22Rv1 (cell line): ENCODE results near the gene KY.

Experiments used
- ZFX ChIP-seq: fragments of 450-650 bp; IDR thresholded peaks from 2 replicates; pipeline ENCODE4 v1.6.1; 2017; ENCODE audit warnings: antibody characterized with exemption, borderline replicate concordance
- TF ChIP-seq, protein P1 (sequence below): fragments of 450-650 bp; IDR thresholded peaks from 2 replicates; pipeline ENCODE4 v1.5.1; 2017; ENCODE audit warnings: mild to moderate bottlenecking

DNA sequence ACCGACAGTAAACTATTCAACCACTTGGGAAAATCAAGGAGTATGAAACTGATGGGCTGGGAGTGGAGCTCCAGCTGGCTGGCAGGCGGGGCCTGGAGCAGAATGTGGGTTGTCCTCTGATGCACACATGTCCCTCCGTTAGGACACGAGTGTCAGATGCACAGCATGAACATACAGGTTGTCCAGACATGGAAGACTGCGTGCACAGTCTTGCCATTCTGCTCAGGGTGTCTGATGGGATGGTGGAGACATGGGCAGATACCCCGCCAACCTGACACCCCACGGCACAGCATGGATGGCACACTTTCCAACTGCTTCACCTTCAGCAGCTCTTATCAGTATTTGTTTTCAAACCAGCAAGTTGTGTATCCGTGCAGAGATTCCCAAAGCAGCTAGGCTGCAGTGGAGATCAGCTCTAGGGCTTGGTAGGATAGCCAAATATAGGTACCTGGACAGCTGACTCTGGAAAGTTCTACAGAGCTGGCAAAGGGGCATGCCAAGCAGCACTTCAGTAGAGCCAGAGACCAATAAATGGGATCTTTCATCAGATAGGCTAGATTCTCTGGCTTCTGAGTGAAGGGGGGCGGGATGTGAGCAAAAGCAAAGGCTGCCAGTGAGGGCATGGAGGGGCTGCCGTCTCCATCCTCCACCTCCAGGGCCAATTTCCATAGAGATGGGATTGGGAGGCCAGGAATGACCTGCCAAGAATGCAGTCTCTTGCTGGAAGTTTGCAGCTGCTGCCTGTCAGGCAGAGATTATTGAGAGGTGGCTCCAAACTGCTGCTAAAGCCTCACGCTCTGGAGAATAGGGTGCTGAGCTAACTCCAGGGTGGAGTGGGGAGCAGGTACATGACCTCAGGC lies 47.2 kb upstream of the KY start:
- TF ChIP-seq, protein P1, sequence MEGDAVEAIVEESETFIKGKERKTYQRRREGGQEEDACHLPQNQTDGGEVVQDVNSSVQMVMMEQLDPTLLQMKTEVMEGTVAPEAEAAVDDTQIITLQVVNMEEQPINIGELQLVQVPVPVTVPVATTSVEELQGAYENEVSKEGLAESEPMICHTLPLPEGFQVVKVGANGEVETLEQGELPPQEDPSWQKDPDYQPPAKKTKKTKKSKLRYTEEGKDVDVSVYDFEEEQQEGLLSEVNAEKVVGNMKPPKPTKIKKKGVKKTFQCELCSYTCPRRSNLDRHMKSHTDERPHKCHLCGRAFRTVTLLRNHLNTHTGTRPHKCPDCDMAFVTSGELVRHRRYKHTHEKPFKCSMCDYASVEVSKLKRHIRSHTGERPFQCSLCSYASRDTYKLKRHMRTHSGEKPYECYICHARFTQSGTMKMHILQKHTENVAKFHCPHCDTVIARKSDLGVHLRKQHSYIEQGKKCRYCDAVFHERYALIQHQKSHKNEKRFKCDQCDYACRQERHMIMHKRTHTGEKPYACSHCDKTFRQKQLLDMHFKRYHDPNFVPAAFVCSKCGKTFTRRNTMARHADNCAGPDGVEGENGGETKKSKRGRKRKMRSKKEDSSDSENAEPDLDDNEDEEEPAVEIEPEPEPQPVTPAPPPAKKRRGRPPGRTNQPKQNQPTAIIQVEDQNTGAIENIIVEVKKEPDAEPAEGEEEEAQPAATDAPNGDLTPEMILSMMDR, result no peak
- TF ChIP-seq ZFX, result no peak
